Endothelial cell of umbilical vein (primary cell): ENCODE measurements around the gene ZNF652. TPM values are rescaled to one million over a fixed set of nuclear protein-coding genes. Genes with fewer than 3 reads are reported as not detected.

Source experiments
- BruUV-seq: library from RNA; stranded (reverse); fragments of 400-500 nt; replicated peaks from 2 replicates; lab custom pipeline; 2021; lab: Mats Ljungman, UMichigan
- CTCF ChIA-PET: fragments of 300-600, 350-600 bp; sonication (Branson Sonifier 250); formaldehyde crosslinking; loops from one replicate; lab custom pipeline; 2021; ENCODE audit warnings: antibody characterized with exemption, inconsistent platforms; lab: Charles Lee
- POLR2A ChIA-PET: fragments of 300-600, 350-600 bp; sonication (Branson Sonifier 250); formaldehyde crosslinking; loops from one replicate; lab custom pipeline; 2021; ENCODE audit warnings: antibody characterized with exemption, inconsistent platforms; lab: Charles Lee
- DNase-seq: peaks from one replicate; pipeline ENCODE4 v3.0.0-alpha.2; 2011; ENCODE audit warnings: low read depth, low spot score
- FAIRE-seq: peaks from 2 replicates; lab custom pipeline; 2011; peaks lifted over from hg19 to GRCh38; lab: Jason Lieb, UNC
- H2AFZ ChIP-seq: 2 replicates; pipeline ENCODE4 v1.6.0; 2012; ENCODE audit warnings: low read depth, low read length, control low read depth, inconsistent platforms
- H3K27ac ChIP-seq: 2 replicates; pipeline ENCODE4 v1.5.1; 2011; ENCODE audit warnings: low read depth, mild to moderate bottlenecking, control low read depth, low read length, moderate library complexity; ENCODE audit not compliant: insufficient read depth
- H3K27me3 ChIP-seq, 2 experiments: 2 replicates each; pipeline versions ENCODE4 v1.6.0 to v1.6.1; 2011; ENCODE audit warnings: low read length in 2 of 2, mixed read lengths in 1 of 2; ENCODE audit not compliant: control insufficient read depth in 2 of 2, insufficient read depth in 2 of 2
- H3K36me3 ChIP-seq, 2 experiments: 2 replicates in 1 of 2; 3 replicates in 1 of 2; pipeline ENCODE4 v1.5.1; 2011; ENCODE audit warnings: low read length in 2 of 2, mild to moderate bottlenecking in 1 of 2, moderate library complexity in 1 of 2; ENCODE audit not compliant: control insufficient read depth in 2 of 2, insufficient read depth in 2 of 2; ENCODE audit errors: extremely low read depth in 1 of 2
- H3K4me1 ChIP-seq: 3 replicates; pipeline ENCODE4 v1.5.1; 2011; ENCODE audit warnings: mild to moderate bottlenecking, low read length; ENCODE audit not compliant: control insufficient read depth, insufficient read depth; ENCODE audit errors: extremely low read depth
- H3K4me2 ChIP-seq: 2 replicates; pipeline ENCODE4 v1.6.1; 2011; ENCODE audit warnings: low read length, control low read depth, mixed read lengths; ENCODE audit not compliant: insufficient read depth
- H3K4me3 ChIP-seq, 3 experiments: fragments of 200-600 bp in 1 of 3; sonication (generic), shearing (Covaris generic) in 1 of 3; replicated peaks in 1 of 3; 2 replicates each; pipeline ENCODE4 v1.5.1; 2011 to 2016; ENCODE audit warnings: control low read depth in 3 of 3, low read length in 3 of 3, mild to moderate bottlenecking in 2 of 3, inconsistent platforms in 1 of 3, low read depth in 1 of 3, moderate library complexity in 1 of 3; ENCODE audit not compliant: insufficient read depth in 1 of 3
- H3K79me2 ChIP-seq: 2 replicates; pipeline ENCODE4 v1.6.0; 2012; ENCODE audit warnings: low read length, inconsistent platforms; ENCODE audit not compliant: control insufficient read depth, insufficient read depth
- H3K9ac ChIP-seq: replicated peaks from 2 replicates; pipeline ENCODE3; 2011; ENCODE audit warnings: low read length, control low read depth; ENCODE audit not compliant: insufficient read depth; ENCODE audit errors: extremely low read depth
- H3K9me1 ChIP-seq: replicated peaks from 3 replicates; pipeline ENCODE4 v1.6.0; 2011; ENCODE audit warnings: mild to moderate bottlenecking, low read length; ENCODE audit not compliant: control insufficient read depth, insufficient read depth; ENCODE audit errors: extremely low read depth
- H3K9me3 ChIP-seq: replicated peaks from 2 replicates; pipeline ENCODE4 v1.5.1; 2012; ENCODE audit warnings: low read length, inconsistent platforms; ENCODE audit not compliant: control insufficient read depth, insufficient read depth
- H4K20me1 ChIP-seq: replicated peaks from 2 replicates; pipeline ENCODE3; 2011; ENCODE audit warnings: mild to moderate bottlenecking, low read length; ENCODE audit not compliant: control insufficient read depth, insufficient read depth; ENCODE audit errors: extremely low read depth
- EZH2 ChIP-seq: IDR thresholded peaks from 2 replicates; pipeline ENCODE4 v1.6.1; 2012; ENCODE audit warnings: borderline replicate concordance, low read depth, mild to moderate bottlenecking, moderate library complexity, low read length, inconsistent platforms; ENCODE audit not compliant: severe bottlenecking
- FOS ChIP-seq: IDR thresholded peaks from 2 replicates; pipeline ENCODE4 v1.6.1; 2011; ENCODE audit warnings: mild to moderate bottlenecking, low read length, moderate library complexity, borderline replicate concordance; ENCODE audit not compliant: insufficient read depth
- GATA2 ChIP-seq: IDR thresholded peaks from 2 replicates; pipeline ENCODE4 v1.7.0; 2011; ENCODE audit warnings: low read depth, mild to moderate bottlenecking, moderate library complexity, mixed read lengths, low read length; ENCODE audit not compliant: insufficient read length, insufficient read depth
- JUN ChIP-seq: IDR thresholded peaks from 2 replicates; pipeline ENCODE4 v1.6.1; 2011; ENCODE audit warnings: borderline replicate concordance, low read depth; ENCODE audit not compliant: insufficient read length, insufficient read depth
- MYC ChIP-seq: IDR thresholded peaks from one replicate; pipeline ENCODE4 v1.6.1; 2011; ENCODE audit warnings: mild to moderate bottlenecking, low read depth, low read length
- POLR2A ChIP-seq: IDR thresholded peaks from 2 replicates; pipeline ENCODE4 v1.6.1; 2012; ENCODE audit warnings: low read depth, mild to moderate bottlenecking, control low read depth, low read length
- POLR2AphosphoS5 ChIP-seq: IDR thresholded peaks from 2 replicates; pipeline ENCODE4 v1.6.1; 2012; ENCODE audit warnings: low read depth, mild to moderate bottlenecking, control low read depth, low read length, moderate library complexity; ENCODE audit not compliant: insufficient read depth
- dilution Hi-C: fragments of 300-500 bp; cut with MboI; formaldehyde crosslinking; loops from one replicate; pipeline ENCODE4 v1.15.0; 2019; ENCODE audit warnings: low sequenced_read_pairs; ENCODE audit not compliant: extremely low pct_ligation_motif_present
- intact Hi-C: fragments of 100-400 bp; cut with micrococcal nuclease; formaldehyde crosslinking; loops from one replicate; pipeline ENCODE4 v1.10.0; 2022
- polyA plus RNA-seq, 4 experiments: library from polyadenylated mRNA; depleted of rRNA in 3 of 4; stranded (reverse) in 3 of 4; unstranded in 1 of 4; fragments of >200 nt; gene quantifications; 2 replicates each; pipeline versions ENCODE4 v1.2.1 to v1.2.3, GENCODE V29; 2011 to 2012; ENCODE audit warnings: missing spikeins in 1 of 4
- total RNA-seq: library from RNA; stranded (reverse); gene quantifications from 2 replicates; pipeline ENCODE4 v1.2.3, GENCODE V29; 2021
- TF ChIP-seq, protein P1 (sequence below): IDR thresholded peaks from 2 replicates; pipeline ENCODE4 v1.6.1; 2011; ENCODE audit not compliant: insufficient read depth, insufficient read length
- TF ChIP-seq, protein P2 (sequence below), 2 donors: IDR thresholded peaks; 1 replicate in 1 of 2; 2 replicates in 1 of 2; pipeline ENCODE4 v1.5.1; 2011; ENCODE audit warnings: low read length in 2 of 2, mild to moderate bottlenecking in 2 of 2, moderate library complexity in 2 of 2, control low read depth in 1 of 2, inconsistent platforms in 1 of 2, low read depth in 1 of 2; ENCODE audit not compliant: insufficient read depth in 1 of 2; ENCODE audit errors: extremely low read depth in 1 of 2

Gene ZNF652
- total and polyA plus RNA-seq, 2 donors (not counting 3 experiments of a cell fraction or from before 2014, with no cell fraction given): 6.1 to 18.6 TPM

DNA sequence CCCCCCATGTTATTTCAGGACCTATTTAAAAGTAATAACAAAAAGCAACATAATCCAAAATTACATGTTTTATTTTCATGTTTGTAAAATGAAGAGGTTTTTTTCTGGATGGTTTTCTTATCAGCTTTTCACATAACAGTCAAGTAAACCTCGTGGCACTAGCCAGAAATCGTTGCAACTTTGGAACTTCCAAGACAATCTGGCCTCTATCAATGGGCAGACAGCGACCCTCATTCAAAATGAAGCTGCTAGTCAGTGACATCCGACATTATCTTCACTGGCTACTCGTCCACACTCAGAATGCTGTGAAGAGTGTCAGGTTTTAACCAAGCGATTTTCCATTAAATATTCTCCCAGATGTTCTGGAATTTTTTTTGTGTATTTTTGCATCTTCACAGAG, 22.7 kb downstream of the ZNF652 start:
- Histone ChIP-seq H3K4me1 (peaks cover 3% of the 10 kb centered on the region), H4K20me1 (no peaks in the 10 kb centered on the region), H3K4me3 (no peak overlapping the region), H2AFZ (no peak overlapping the region), H3K4me2 (no peak overlapping the region), H3K36me3 (no peaks in the 10 kb centered on the region), H3K27ac (no peak overlapping the region), H3K9me3 (no peaks in the 10 kb centered on the region), H3K79me2 (peaks cover 21% of the 10 kb centered on the region), H3K9me1 (no peaks in the 10 kb centered on the region), H3K9ac (no peak overlapping the region), H3K27me3 (no peaks in the 10 kb centered on the region)
- dilution Hi-C loops (no loop called here), intact Hi-C loops (no loop called here)
- TF ChIP-seq GATA2: no peak
- TF ChIP-seq POLR2A: no peak
- TF ChIP-seq, protein P1, sequence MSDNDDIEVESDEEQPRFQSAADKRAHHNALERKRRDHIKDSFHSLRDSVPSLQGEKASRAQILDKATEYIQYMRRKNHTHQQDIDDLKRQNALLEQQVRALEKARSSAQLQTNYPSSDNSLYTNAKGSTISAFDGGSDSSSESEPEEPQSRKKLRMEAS: no peak
- no peak for TF ChIP-seq POLR2AphosphoS5
- TF ChIP-seq, protein P2, sequence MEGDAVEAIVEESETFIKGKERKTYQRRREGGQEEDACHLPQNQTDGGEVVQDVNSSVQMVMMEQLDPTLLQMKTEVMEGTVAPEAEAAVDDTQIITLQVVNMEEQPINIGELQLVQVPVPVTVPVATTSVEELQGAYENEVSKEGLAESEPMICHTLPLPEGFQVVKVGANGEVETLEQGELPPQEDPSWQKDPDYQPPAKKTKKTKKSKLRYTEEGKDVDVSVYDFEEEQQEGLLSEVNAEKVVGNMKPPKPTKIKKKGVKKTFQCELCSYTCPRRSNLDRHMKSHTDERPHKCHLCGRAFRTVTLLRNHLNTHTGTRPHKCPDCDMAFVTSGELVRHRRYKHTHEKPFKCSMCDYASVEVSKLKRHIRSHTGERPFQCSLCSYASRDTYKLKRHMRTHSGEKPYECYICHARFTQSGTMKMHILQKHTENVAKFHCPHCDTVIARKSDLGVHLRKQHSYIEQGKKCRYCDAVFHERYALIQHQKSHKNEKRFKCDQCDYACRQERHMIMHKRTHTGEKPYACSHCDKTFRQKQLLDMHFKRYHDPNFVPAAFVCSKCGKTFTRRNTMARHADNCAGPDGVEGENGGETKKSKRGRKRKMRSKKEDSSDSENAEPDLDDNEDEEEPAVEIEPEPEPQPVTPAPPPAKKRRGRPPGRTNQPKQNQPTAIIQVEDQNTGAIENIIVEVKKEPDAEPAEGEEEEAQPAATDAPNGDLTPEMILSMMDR (IDR thresholded peaks at IDR 0.05; ENCODE audit: extremely low read depth in 1 of 2, insufficient read depth in 1 of 2, low read depth in 1 of 2, low read length in 2 of 2): no peak
- no peak for TF ChIP-seq FOS
- TF ChIP-seq JUN: no peak
- TF ChIP-seq MYC: no peak
- TF ChIP-seq EZH2: no peak
- FAIRE-seq: no peak
- DNase-seq: no peak
- CTCF ChIA-PET: interaction anchor here (0.7 to 1.5 kb wide), 4 partner anchors 10 to 230 kb away, joined by 3 to 5 read pairs (median 4); no protein-coding TSS in a partner anchor
- POLR2A ChIA-PET: no interaction called here
- BruUV-seq: no TSS peak
